T-helper 1 cell (primary cell): ENCODE data around the gene SEC14L3.

ENCODE experiments used
- DNase-seq, 5 donors: peaks; one replicate each; pipeline ENCODE4 v3.0.0-alpha.2; 2012 to 2020

SEC14L3 gene

DNA sequence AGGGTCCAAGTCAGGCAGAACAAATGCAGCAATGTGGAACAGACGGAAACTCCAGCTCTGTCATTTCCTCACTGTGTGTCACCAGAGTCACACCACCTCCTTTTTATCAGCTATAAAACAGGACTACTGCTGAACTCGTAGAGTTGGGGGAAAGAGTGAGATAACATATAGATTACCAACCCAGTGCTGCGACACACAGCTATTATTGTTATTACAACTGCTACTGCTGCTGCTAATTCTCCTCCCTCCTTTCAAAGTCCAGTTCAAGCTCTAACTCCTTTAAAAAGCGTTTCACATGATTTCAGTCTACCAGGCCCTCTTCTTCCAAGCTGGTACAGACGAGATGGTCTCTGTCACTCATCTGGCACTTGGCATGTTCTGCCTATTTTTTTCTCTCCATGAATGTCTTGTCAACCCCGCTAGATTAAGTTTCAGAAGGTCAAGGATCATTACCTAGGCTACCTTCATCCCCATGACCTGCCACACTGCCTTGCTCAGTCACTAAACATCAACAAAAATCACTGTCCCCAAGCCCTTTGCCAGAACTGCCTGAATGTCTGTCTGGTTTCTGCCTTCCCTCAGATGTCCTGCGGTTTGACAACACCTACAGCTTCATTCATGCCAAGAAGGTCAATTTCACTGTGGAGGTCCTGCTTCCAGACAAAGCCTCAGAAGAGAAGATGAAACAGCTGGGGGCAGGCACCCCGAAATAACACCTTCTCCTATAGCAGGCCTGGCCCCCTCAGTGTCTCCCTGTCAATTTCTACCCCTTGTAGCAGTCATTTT is 49.9 kb downstream of the SEC14L3 start:
- no peak for DNase-seq

DNA sequence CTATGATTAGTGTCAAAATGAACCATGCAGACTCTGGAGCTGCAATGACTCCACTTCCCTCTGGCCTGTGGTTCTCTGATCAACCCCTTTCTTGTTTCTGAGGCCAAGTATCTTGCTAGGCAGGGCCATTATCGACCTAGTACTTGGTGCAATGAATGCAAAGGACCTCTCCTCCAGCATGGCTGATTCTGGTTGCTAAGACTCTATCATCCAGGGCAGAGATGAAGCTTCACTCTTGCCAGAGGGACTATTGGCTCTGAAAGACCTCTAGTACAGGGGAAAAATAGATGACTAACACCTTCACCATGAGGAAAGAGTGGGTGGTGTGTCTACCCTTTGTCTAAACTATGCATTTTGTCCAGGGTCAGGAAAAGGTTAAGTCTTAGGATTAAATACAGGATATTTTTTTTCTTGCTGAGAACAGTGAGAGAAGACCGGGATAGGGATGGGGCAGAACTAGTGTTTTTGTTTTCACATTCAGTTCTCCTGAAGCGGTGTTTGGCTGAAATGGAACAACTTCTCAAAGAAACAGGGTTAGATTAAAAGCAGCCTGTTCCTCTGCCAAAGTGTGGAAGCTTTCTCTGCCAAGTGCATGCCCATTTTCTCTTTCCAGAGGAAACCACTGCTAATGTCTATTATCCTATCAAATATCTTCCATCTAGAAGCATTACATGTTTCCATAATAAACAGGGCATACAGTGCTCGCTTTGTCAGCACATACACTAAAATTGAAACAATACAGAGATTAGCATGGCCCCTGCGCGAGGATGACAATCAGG is 51.3 kb downstream of the SEC14L3 start:
- DNase-seq: no peak

DNA sequence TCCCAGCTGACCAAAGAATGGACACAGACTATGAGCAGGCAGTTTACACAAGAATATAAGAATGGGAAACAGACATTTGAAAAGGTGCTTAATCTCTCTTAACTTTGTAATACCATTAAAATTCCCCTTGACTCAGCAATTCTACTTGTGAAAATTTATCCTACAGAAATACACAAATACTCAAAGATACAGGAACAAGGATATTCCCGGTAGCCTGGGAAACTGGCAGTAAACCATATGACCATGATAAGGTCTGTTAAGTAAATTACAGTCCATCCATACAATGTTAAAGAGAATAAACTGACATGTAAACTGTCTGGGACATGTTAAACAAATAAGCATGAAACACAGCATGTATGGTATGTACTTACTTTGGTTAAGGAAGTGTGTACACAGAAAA is 55.0 kb downstream of the SEC14L3 start:
- DNase-seq: no peak

DNA sequence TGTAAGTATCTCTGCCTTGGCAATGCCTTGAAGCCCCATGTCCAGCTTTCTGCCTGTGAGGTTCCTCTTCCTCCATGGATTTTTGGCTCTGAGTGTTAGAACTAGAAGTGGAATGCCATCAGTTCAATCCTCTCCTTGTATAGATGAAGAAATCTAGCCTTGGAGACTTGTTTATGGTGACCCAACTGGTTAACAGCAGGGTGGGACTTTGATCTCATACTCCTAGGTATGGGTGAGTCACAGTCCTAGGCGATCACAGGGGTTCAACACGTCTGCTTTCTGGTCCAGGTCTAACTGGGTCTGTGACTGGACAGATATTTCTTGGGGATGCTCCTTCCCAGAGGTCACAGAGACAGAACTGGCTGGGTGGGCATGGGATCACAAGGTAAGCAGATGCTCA is 55.4 kb downstream of the SEC14L3 start:
- no peak for DNase-seq

- DNase-seq: no peak
Observed at GRCh38 chr22:30414525-30415047, 57.2 kb downstream of the SEC14L3 start.

DNA sequence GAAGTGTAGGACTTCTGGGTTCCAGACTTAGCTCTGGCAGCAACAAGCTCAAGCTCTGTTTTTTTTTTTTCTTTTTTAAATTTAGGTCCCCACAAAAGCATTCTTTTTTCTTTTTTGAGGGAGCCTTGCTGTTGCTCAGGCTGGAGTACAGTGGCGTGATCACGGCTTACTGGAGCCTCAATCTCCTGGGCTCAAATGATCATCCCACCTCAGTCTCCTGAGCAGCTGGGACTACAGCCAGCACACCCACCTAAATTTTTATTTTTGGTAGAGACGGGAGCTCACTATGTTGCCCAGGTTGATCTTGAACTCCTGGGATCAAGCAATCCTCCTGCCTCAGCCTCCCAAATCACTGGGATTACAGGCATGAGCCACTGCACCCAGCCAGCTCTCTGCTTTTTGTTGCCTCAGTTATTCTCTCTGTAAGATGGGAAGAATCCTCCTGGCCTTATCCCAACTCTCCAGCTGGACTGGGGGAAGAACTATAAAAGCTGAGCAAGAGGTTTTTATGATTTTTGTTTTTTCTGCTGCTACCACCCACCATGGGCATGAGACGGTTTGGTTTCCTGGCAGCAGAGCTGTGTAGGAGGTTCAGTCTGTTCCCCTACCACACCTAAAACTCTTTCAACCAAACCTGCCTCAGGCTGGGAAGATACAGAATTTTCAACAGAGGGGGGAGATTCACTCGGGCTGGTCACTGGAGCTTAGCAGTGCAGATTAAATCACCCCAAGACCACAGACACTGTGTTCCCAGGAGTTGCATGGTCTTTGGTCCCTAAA is 57.9 kb downstream of the SEC14L3 start:
- no peak for DNase-seq

DNA sequence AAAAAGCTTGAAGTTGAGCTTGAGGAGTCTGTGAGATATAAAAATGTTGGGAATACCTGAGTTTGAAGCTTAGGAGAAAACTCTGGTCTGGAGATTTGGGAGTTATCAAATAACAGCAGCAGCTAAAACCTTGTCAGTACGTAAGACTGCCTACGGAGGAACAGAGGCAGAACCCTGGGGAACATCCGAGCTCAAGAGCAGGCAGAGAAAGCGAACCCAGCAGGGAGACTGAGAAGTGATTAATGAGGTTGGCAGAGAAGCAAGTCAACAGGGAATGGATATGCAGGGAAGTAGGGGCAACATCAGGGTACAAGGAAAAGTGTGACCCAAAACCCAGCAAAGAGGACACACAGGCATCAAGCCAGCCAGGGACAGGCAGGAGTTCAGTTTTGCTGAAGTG is 58.8 kb downstream of the SEC14L3 start:
- no peak for DNase-seq

DNA sequence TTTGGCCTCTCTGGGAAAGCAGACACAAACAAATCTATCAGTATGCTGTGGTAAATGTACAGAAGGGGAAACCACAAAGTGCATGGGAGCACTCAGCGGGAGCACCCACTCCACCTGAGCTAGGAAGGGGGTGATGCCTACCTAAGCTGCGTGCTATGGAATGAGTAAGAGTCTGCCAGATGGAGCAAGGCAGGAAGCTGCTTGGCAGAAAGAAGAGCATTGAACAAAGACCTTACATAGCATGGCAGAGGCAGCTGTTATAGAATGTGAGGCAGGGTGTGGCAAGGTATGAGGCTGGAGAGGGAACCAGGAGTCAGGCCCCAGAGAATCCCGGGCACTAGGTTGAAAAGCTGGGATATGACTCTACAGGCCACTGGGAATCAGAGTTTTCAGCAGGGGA is 60.0 kb downstream of the SEC14L3 start:
- no peak for DNase-seq
